Sigmoid colon (tissue), 4 donors: ENCODE results near the gene BOD1L1.

Experiments
- CTCF ChIP-seq, 4 experiments: fragments of 450-650 bp in 3 of 4; fragments of 200-600 bp in 1 of 4; IDR thresholded peaks; one replicate each; pipeline ENCODE4 v1.5.1; 2016 to 2019; ENCODE audit warnings: antibody characterized with exemption in 4 of 4, mild to moderate bottlenecking in 3 of 4, moderate library complexity in 2 of 4
- EP300 ChIP-seq, 4 donors: sonication (generic); formaldehyde crosslinking; IDR thresholded peaks; one replicate each; pipeline ENCODE4 v1.6.1; 2017; ENCODE audit warnings: antibody characterized with exemption in 4 of 4
- POLR2A ChIP-seq, 2 donors: fragments of 450-650 bp; IDR thresholded peaks; one replicate each; pipeline ENCODE4 v1.6.1; 2016; ENCODE audit warnings: antibody characterized with exemption in 2 of 2, mild to moderate bottlenecking in 2 of 2, moderate library complexity in 2 of 2

GRCh38 chr4:13546941-13547484 is 80.5 kb downstream of the BOD1L1 start:
- TF ChIP-seq POLR2A (IDR thresholded peaks at IDR 0.05) (no peak), CTCF (IDR thresholded peaks at IDR 0.05) (no peak), EP300 (IDR thresholded peaks at IDR 0.05) (no peak)
